HepG2 (cell line): ENCODE data around the gene LAMA5. TPM values are rescaled to one million over a fixed set of nuclear protein-coding genes. Genes with fewer than 3 reads are reported as not detected.
A peak's percentile ranks its signal among the peaks of the same experiment; 100 is the strongest.

ENCODE experiments used
- ATAC-seq: fragments of 200-7000 bp; cut with Tn5 transposase; 3 replicates; pipeline ENCODE4 v1.9.1; 2020; ENCODE audit warnings: mild to moderate bottlenecking, moderate library complexity
- BruUV-seq: library from RNA; stranded (reverse); fragments of 400-500 nt; replicated peaks from 2 replicates; lab custom pipeline; 2021; lab: Mats Ljungman, UMichigan
- CTCF ChIA-PET: fragments of 300-600 bp; formaldehyde crosslinking; extraction: SDS; loops from one replicate; lab custom pipeline; 2021; ENCODE audit warnings: low total read pairs, inconsistent platforms, low intra/inter-chr PET ratio; lab: Yijun Ruan, JAX
- POLR2A ChIA-PET: fragments of 350-600 bp; sonication (Branson Sonifier 250); formaldehyde crosslinking; loops from one replicate; lab custom pipeline; 2020; ENCODE audit warnings: antibody characterized with exemption, inconsistent platforms; lab: Yijun Ruan, JAX
- DNase-seq: peaks from one replicate; pipeline ENCODE4 v3.0.0-alpha.2; 2015; ENCODE audit warnings: low spot score
- FAIRE-seq: peaks from 3 replicates; lab custom pipeline; 2011; peaks lifted over from hg19 to GRCh38; lab: Jason Lieb, UNC
- H2AFZ ChIP-seq: one replicate; pipeline ENCODE4 v1.6.1; 2011; ENCODE audit warnings: low read length, inconsistent platforms
- H3K27ac ChIP-seq: fragments of 300-600 bp; 3 replicates; pipeline ENCODE4 v1.8.0; 2011; ENCODE audit warnings: mixed run types, mild to moderate bottlenecking, mixed read lengths, low read length, inconsistent platforms; ENCODE audit not compliant: insufficient read depth; ENCODE audit errors: extremely low read length
- H3K27me3 ChIP-seq, 2 experiments: fragments of 200-600 bp in 1 of 2; 2 replicates in 1 of 2; 3 replicates in 1 of 2; pipeline versions ENCODE4 v1.6.0 to v1.8.0; 2011; ENCODE audit warnings: low read length in 2 of 2, mild to moderate bottlenecking in 2 of 2, moderate library complexity in 2 of 2, inconsistent platforms in 1 of 2; ENCODE audit not compliant: insufficient read depth in 2 of 2, control insufficient read depth in 1 of 2
- H3K36me3 ChIP-seq, 2 experiments: fragments of 200-600 bp in 1 of 2; replicated peaks in 1 of 2; 2 replicates in 1 of 2; 3 replicates in 1 of 2; pipeline versions ENCODE4 v1.5.1 to v1.8.0; 2011; ENCODE audit warnings: low read length in 2 of 2, inconsistent platforms in 1 of 2; ENCODE audit not compliant: insufficient read depth in 2 of 2, control insufficient read depth in 1 of 2
- H3K4me1 ChIP-seq: 2 replicates; pipeline ENCODE4 v1.5.1; 2012; ENCODE audit warnings: low read length, inconsistent platforms; ENCODE audit not compliant: insufficient read depth
- H3K4me2 ChIP-seq: 2 replicates; pipeline ENCODE4 v1.6.0; 2011; ENCODE audit warnings: low read depth, low read length, inconsistent platforms
- H3K4me3 ChIP-seq, 3 experiments: fragments of 200-600 bp in 1 of 3; sonication (generic), shearing (Covaris generic) in 1 of 3; replicated peaks in 1 of 3; 2 replicates each; pipeline ENCODE4 v1.5.1; 2011 to 2016; ENCODE audit warnings: low read length in 3 of 3, inconsistent platforms in 2 of 3, low read depth in 2 of 3, mild to moderate bottlenecking in 2 of 3, control low read depth in 1 of 3, mixed read lengths in 1 of 3; ENCODE audit not compliant: insufficient read depth in 1 of 3
- H3K79me2 ChIP-seq: one replicate; pipeline ENCODE4 v1.6.1; 2011; ENCODE audit warnings: low read length, inconsistent platforms; ENCODE audit not compliant: insufficient read depth
- H3K9ac ChIP-seq: 2 replicates; pipeline ENCODE4 v1.6.0; 2011; ENCODE audit warnings: mild to moderate bottlenecking, low read depth, low read length, inconsistent platforms; ENCODE audit not compliant: insufficient read depth
- H3K9me3 ChIP-seq: 2 replicates; pipeline ENCODE4 v1.5.1; 2012; ENCODE audit warnings: mild to moderate bottlenecking, low read length
- H4K20me1 ChIP-seq: 2 replicates; pipeline ENCODE4 v1.6.0; 2011; ENCODE audit warnings: inconsistent platforms, mild to moderate bottlenecking, low read length, moderate library complexity; ENCODE audit not compliant: insufficient read depth
- CENPT ChIP-seq: sonication (generic); formaldehyde crosslinking; IDR thresholded peaks from 2 replicates; pipeline ENCODE4 v1.8.0; 2022; ENCODE audit warnings: low read depth, mild to moderate bottlenecking, moderate library complexity, missing genetic modification reagents
- NFRKB ChIP-seq: fragments of 450-650 bp; IDR thresholded peaks from 2 replicates; pipeline ENCODE4 v1.6.1; 2017
- POGZ ChIP-seq: sonication (generic); formaldehyde crosslinking; IDR thresholded peaks from 2 replicates; pipeline ENCODE4 v1.4.0; 2020; ENCODE audit warnings: mild to moderate bottlenecking, missing genetic modification reagents
- ZNF329 ChIP-seq: sonication (generic); formaldehyde crosslinking; IDR thresholded peaks from 2 replicates; pipeline ENCODE4 v1.9.0; 2021; ENCODE audit warnings: low read depth, mild to moderate bottlenecking, missing genetic modification reagents
- ZNF501 ChIP-seq: sonication (generic); formaldehyde crosslinking; IDR thresholded peaks from 2 replicates; pipeline ENCODE4 v1.5.1; 2020; ENCODE audit warnings: mild to moderate bottlenecking, moderate library complexity, missing genetic modification reagents
- ZNF543 ChIP-seq: sonication (generic); formaldehyde crosslinking; IDR thresholded peaks from 2 replicates; pipeline ENCODE4 v1.4.0; 2020; ENCODE audit warnings: mild to moderate bottlenecking, missing genetic modification reagents
- ZNF605 ChIP-seq: sonication (generic); formaldehyde crosslinking; IDR thresholded peaks from 2 replicates; pipeline ENCODE4 v1.8.0; 2022; ENCODE audit warnings: mild to moderate bottlenecking, missing genetic modification reagents
- WGBS: methylation state at CpG from one replicate; pipeline ENCODE4 v1.1.6; 2017; ENCODE audit warnings: low lambda C conversion rate; 5-methylcytosine and 5-hydroxymethylcytosine counted together
- in situ Hi-C: cut with HindIII; loops from 2 replicates; pipeline ENCODE4 v1.10.0; 2017; ENCODE audit warnings: low pct_unique_long_range_greater_than_20kb; ENCODE audit not compliant: extremely low pct_ligation_motif_present
- intact Hi-C: fragments of 100-400 bp; cut with micrococcal nuclease; formaldehyde crosslinking; loops from one replicate; pipeline ENCODE4 v1.10.0; 2022; ENCODE audit not compliant: unreplicated experiment
- polyA plus RNA-seq, 8 experiments: library from polyadenylated mRNA; depleted of rRNA in 3 of 8; stranded (reverse) in 7 of 8; unstranded in 1 of 8; fragments of >200 nt; fragmentation: Illumina TruSeq in 4 of 8; extraction: Trizol in 4 of 8; gene quantifications; 2 replicates each; pipeline versions ENCODE4 v1.2.1 to v1.2.3, GENCODE V29; 2011 to 2016; ENCODE audit warnings: low read depth in 4 of 8, missing spikeins in 1 of 8, mixed read lengths in 1 of 8; ENCODE audit not compliant: insufficient read depth in 1 of 8
- total RNA-seq, 5 experiments: library from RNA; depleted of rRNA; stranded (reverse); fragments of >200 nt; fragmentation: Illumina TruSeq; extraction: Trizol; gene quantifications; 2 replicates each; pipeline ENCODE4 v1.2.3, GENCODE V29; 2016; ENCODE audit warnings: low read depth in 1 of 5
- TF ChIP-seq, protein P1 (sequence below): IDR thresholded peaks from 2 replicates; pipeline ENCODE4 v1.6.1; 2018; ENCODE audit warnings: missing genetic modification reagents
- TF ChIP-seq, protein P2 (sequence below): sonication (generic); formaldehyde crosslinking; IDR thresholded peaks from 2 replicates; pipeline ENCODE4 v1.9.0; 2022; ENCODE audit warnings: missing genetic modification reagents, mild to moderate bottlenecking, borderline replicate concordance

Gene LAMA5
- total and polyA plus RNA-seq, 2 of the 13 experiments (the other 11 are each of a cell fraction or from before 2014, with no cell fraction given): 21.0 to 44.7 TPM

DNA sequence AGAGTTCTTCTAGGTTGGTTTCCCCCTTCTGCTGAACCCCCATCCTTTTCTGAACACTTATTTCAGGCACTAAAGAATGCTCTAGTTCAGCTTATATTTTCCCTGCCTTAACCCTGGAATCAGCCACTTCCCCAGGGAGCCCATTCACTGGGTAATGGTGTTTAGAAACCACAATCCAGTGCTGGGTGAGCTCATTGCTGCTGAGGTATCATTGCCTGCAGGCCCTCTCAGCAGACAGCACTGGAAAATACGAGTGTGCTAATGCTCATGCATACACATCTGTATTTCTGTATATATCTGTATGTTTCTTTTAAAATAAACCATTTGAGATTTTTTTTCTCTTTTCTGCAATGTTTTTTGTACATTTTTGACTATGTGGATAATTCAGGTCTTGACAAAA, 101.7 kb downstream of the LAMA5 start:
- Histone ChIP-seq H3K4me3 (no peak overlapping the region), H4K20me1 (peaks cover 18% of the 10 kb centered on the region; the same call in 1 of the 2 replicates), H3K4me1 (0 out of 2 replicates have a peak, but pooled peaks cover 7% of the 10 kb centered on the region), H3K9ac (no peak overlapping the region), H3K9me3 (no peaks in the 10 kb centered on the region), H3K36me3 (peaks cover 48 to 75% of the 10 kb centered on the region in 2 experiments), H3K79me2 (no peaks in the 10 kb centered on the region), H3K4me2 (no peak overlapping the region), H3K27ac (no peak overlapping the region), H3K27me3 (no peaks in the 10 kb centered on the region), H2AFZ (no peak overlapping the region)
- intact Hi-C loops (no loop called here), in situ Hi-C loops (no loop called here)
- BruUV-seq: TSS peak; percentile 18
- FAIRE-seq: no peak
- ChIA-PET POLR2A (no interaction called here), CTCF (no interaction called here)
- WGBS: 97% methylated on average over 1 of the region's 1 CpG
- no peak for TF ChIP-seq NFRKB
- TF ChIP-seq ZNF605 (CRISPR knock-in tag): peak; percentile 100
- no peak for ATAC-seq
- DNase-seq: no peak

DNA sequence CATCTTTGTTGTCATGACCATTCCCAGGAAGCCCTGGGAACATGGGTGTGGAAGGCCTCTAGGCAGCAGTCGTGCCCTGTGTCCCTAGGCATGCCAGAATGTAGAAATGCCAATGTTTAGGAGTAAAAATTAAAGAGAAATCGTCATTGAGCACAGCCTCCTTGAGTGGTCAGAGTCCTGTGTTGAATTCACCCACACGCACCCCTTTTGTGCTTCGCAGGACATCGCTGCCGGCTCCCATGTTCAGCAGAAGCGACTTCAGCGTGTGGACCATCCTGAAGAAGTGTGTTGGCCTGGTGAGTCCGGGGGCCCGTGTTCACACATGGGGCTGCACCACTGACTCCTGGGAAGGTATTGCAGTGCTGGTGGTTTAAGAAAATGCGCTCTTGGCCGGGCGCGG, 103.7 kb downstream of the LAMA5 start:
- FAIRE-seq (no peak), DNase-seq (no peak), ATAC-seq (no peak)
- intact Hi-C loops: no loop called here
- TF ChIP-seq ZNF501 (CRISPR knock-in tag) (no peak), POGZ (CRISPR knock-in tag) (no peak), ZNF543 (no peak), ZNF329 (CRISPR knock-in tag) (no peak), CENPT (CRISPR knock-in tag) (no peak)
- TF ChIP-seq, protein P1, sequence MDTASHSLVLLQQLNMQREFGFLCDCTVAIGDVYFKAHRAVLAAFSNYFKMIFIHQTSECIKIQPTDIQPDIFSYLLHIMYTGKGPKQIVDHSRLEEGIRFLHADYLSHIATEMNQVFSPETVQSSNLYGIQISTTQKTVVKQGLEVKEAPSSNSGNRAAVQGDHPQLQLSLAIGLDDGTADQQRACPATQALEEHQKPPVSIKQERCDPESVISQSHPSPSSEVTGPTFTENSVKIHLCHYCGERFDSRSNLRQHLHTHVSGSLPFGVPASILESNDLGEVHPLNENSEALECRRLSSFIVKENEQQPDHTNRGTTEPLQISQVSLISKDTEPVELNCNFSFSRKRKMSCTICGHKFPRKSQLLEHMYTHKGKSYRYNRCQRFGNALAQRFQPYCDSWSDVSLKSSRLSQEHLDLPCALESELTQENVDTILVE: no peak
- TF ChIP-seq, protein P2, sequence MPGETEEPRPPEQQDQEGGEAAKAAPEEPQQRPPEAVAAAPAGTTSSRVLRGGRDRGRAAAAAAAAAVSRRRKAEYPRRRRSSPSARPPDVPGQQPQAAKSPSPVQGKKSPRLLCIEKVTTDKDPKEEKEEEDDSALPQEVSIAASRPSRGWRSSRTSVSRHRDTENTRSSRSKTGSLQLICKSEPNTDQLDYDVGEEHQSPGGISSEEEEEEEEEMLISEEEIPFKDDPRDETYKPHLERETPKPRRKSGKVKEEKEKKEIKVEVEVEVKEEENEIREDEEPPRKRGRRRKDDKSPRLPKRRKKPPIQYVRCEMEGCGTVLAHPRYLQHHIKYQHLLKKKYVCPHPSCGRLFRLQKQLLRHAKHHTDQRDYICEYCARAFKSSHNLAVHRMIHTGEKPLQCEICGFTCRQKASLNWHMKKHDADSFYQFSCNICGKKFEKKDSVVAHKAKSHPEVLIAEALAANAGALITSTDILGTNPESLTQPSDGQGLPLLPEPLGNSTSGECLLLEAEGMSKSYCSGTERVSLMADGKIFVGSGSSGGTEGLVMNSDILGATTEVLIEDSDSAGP (CRISPR knock-in tag): no peak
- peaks cover 51 to 87% of the 10 kb centered on the region in 2 experiments for H3K36me3 ChIP-seq
- ChIA-PET POLR2A (no interaction called here), CTCF (no interaction called here)
- H4K20me1 ChIP-seq: peaks cover 17% of the 10 kb centered on the region; the same call in 1 of the 2 replicates
- no TSS peak for BruUV-seq
- WGBS: 96% methylated on average over 14 of the region's 14 CpGs
- no peak overlapping the region for H3K27ac ChIP-seq
- in situ Hi-C loops: no loop called here
- H2AFZ ChIP-seq: no peak overlapping the region
- no peak overlapping the region for H3K9ac ChIP-seq
- H3K4me1 ChIP-seq: no peaks in the 10 kb centered on the region
- no peaks in the 10 kb centered on the region for H3K79me2 ChIP-seq
- no peak overlapping the region for H3K4me2 ChIP-seq
- H3K27me3 ChIP-seq: no peaks in the 10 kb centered on the region
- no peak overlapping the region for H3K4me3 ChIP-seq
- H3K9me3 ChIP-seq: no peaks in the 10 kb centered on the region
